K562 (cell line): ENCODE data around the gene PUM2. TPM values are rescaled to one million over a fixed set of nuclear protein-coding genes. Genes with fewer than 3 reads are reported as not detected.

Experiments
- CTCFL ChIP-seq: IDR thresholded peaks from 2 replicates; pipeline ENCODE4 v1.6.1; 2011; ENCODE audit warnings: borderline replicate concordance, low read depth, mild to moderate bottlenecking, moderate library complexity, low read length; ENCODE audit not compliant: insufficient read depth, poor library complexity, severe bottlenecking
- E4F1 ChIP-seq: fragments of 250-450 bp; sonication (Bioruptor Pico); IDR thresholded peaks from 2 replicates; pipeline ENCODE4 v1.5.0; 2021; ENCODE audit warnings: mild to moderate bottlenecking, borderline replicate concordance
- HLTF ChIP-seq: fragments of 450-650 bp; IDR thresholded peaks from 2 replicates; pipeline ENCODE4 v1.6.1; 2016
- MEIS2 ChIP-seq: fragments of 450-650 bp; IDR thresholded peaks from 2 replicates; pipeline ENCODE4 v1.6.1; 2014; ENCODE audit warnings: mild to moderate bottlenecking; ENCODE audit not compliant: partially characterized antibody
- MYNN ChIP-seq, 2 experiments: sonication (generic); formaldehyde crosslinking in 1 of 2; IDR thresholded peaks; 2 replicates each; pipeline versions ENCODE4 v1.5.0 to v1.6.1; 2016 to 2020; ENCODE audit warnings: antibody characterized with exemption in 1 of 2, missing genetic modification reagents in 1 of 2
- NFE2 ChIP-seq: IDR thresholded peaks from 2 replicates; pipeline ENCODE4 v1.6.1; 2014; ENCODE audit warnings: antibody characterized with exemption, low read depth
- NFYB ChIP-seq: IDR thresholded peaks from 2 replicates; pipeline ENCODE4 v1.6.1; 2011; ENCODE audit warnings: mild to moderate bottlenecking, moderate library complexity; ENCODE audit not compliant: insufficient read length; ENCODE audit errors: extremely low read depth
- NRF1 ChIP-seq, 2 experiments: fragments of 450-650 bp; IDR thresholded peaks in 1 of 2; conservative IDR thresholded peaks in 1 of 2; 2 replicates each; pipeline ENCODE4 v1.6.1; 2014; ENCODE audit warnings: mild to moderate bottlenecking in 2 of 2
- RBM39 ChIP-seq: fragments of 200-400 bp; formaldehyde crosslinking; optimal IDR thresholded peaks from 2 replicates; pipeline ENCODE3; 2018; ENCODE audit warnings: low read depth, low read length
- REST ChIP-seq, 2 experiments: fragments of 450-650 bp; formaldehyde crosslinking in 1 of 2; IDR thresholded peaks; 2 replicates each; pipeline versions ENCODE4 v1.4.0 to v1.6.1; 2014 to 2020; ENCODE audit warnings: mild to moderate bottlenecking in 2 of 2, borderline replicate concordance in 1 of 2, low read depth in 1 of 2
- ZNF253 ChIP-seq: fragments of 250-450 bp; sonication (Bioruptor Pico); conservative IDR thresholded peaks from 2 replicates; pipeline ENCODE4 v1.6.1; 2021; ENCODE audit warnings: mild to moderate bottlenecking
- ZNF280B ChIP-seq: fragments of 250-450 bp; sonication (Bioruptor Pico); IDR thresholded peaks from 2 replicates; pipeline ENCODE4 v1.5.1; 2021; ENCODE audit warnings: mild to moderate bottlenecking
- ZZZ3 ChIP-seq: fragments of 450-650 bp; IDR thresholded peaks from 2 replicates; pipeline ENCODE4 v1.6.1; 2016; ENCODE audit warnings: antibody characterized with exemption, mild to moderate bottlenecking, moderate library complexity
- polyA plus RNA-seq, 8 experiments: library from polyadenylated mRNA; depleted of rRNA in 4 of 8; stranded (reverse) in 5 of 8; unstranded in 3 of 8; fragments of >200 nt; fragmentation: Nextera tagmentation in 2 of 8; fragmentation: Illumina TruSeq in 1 of 8; extraction: Ambion mirVana in 2 of 8; extraction: Trizol in 1 of 8; gene quantifications; 2 replicates each; pipeline versions ENCODE4 v1.2.1 to v1.2.3, GENCODE V29; 2011 to 2014; ENCODE audit warnings: inconsistent platforms in 1 of 8, missing spikeins in 1 of 8
- total RNA-seq, 7 experiments: library from RNA; depleted of rRNA in 6 of 7; stranded (reverse); fragments of >200 nt in 6 of 7; fragmentation: Illumina TruSeq in 2 of 7; extraction: Trizol in 2 of 7; gene quantifications; 2 replicates each; pipeline versions ENCODE4 v1.2.1 to v1.2.3, GENCODE V29; 2011 to 2021; ENCODE audit warnings: low replicate concordance in 1 of 7

The PUM2 gene
- total and polyA plus RNA-seq, 9 of the 15 experiments (the other 6 are each of a cell fraction or from before 2014, with no cell fraction given) = 13.4 to 61.9 (median 28.3) TPM

GRCh38 chr2:20378891-20379519, 28.4 kb upstream of the PUM2 start (continued):
- TF ChIP-seq CTCFL = peak; percentile 76
- no peak for TF ChIP-seq NFYB
- no peak for TF ChIP-seq E4F1 (CRISPR knock-in tag)
- TF ChIP-seq MEIS2 = no peak
- TF ChIP-seq MYNN (IDR thresholded peaks at IDR 0.05) = no peak
- no peak for TF ChIP-seq MYNN (CRISPR knock-in tag; IDR thresholded peaks at IDR 0.05)
- TF ChIP-seq ZNF253 (CRISPR knock-in tag) = no peak
- 0 out of 2 replicates have a peak, but pooled peaks have one; percentile 32 for TF ChIP-seq HLTF
- TF ChIP-seq ZZZ3 = no peak
- no peak for TF ChIP-seq NFE2
- TF ChIP-seq RBM39 = no peak
- TF ChIP-seq NRF1 (conservative IDR thresholded peaks at IDR 0.05 in 1 of 2, IDR thresholded peaks at IDR 0.05 in 1 of 2) = no peak
- no peak for TF ChIP-seq ZNF280B (CRISPR knock-in tag)
- TF ChIP-seq REST (IDR thresholded peaks at IDR 0.05; ENCODE audit: borderline replicate concordance) = peak; percentile 44; the same call in 1 of the 2 replicates
- TF ChIP-seq REST (CRISPR knock-in tag; IDR thresholded peaks at IDR 0.05; ENCODE audit: low read depth) = no peak
